ENCODE data around the gene GJC3.

GRCh38 chr7:99898836-99899235 lies 30.6 kb downstream of the GJC3 start:
- TF ChIP-seq, protein P1, sequence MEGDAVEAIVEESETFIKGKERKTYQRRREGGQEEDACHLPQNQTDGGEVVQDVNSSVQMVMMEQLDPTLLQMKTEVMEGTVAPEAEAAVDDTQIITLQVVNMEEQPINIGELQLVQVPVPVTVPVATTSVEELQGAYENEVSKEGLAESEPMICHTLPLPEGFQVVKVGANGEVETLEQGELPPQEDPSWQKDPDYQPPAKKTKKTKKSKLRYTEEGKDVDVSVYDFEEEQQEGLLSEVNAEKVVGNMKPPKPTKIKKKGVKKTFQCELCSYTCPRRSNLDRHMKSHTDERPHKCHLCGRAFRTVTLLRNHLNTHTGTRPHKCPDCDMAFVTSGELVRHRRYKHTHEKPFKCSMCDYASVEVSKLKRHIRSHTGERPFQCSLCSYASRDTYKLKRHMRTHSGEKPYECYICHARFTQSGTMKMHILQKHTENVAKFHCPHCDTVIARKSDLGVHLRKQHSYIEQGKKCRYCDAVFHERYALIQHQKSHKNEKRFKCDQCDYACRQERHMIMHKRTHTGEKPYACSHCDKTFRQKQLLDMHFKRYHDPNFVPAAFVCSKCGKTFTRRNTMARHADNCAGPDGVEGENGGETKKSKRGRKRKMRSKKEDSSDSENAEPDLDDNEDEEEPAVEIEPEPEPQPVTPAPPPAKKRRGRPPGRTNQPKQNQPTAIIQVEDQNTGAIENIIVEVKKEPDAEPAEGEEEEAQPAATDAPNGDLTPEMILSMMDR (IDR thresholded peaks at IDR 0.05), result no peak
- TF ChIP-seq POLR2A (IDR thresholded peaks at IDR 0.05), result no peak

Data from Peyer's patch (tissue), 4 donors.